Stimulated activated naive CD8-positive, alpha-beta T cell treated with anti-CD3 and anti-CD28 coated beads, Interleukin-15, Interleukin-2, amounts not matched to agents 100 U/mL and 50 U/mL, for 24 hours (primary cell): ENCODE results near the gene ANKRD11.
"Not testable (repeated sequence)": the region's sequence is repeated elsewhere in the genome, so short reads cannot be mapped to it uniquely, and the experiment has no call there.

Experiments
- ATAC-seq: fragments of 150-1000 bp; cut with Tn5 transposase; one replicate; pipeline ENCODE4 v1.10.0; 2021
- DNase-seq: peaks from one replicate; pipeline ENCODE4 v3.0.0; 2021

ANKRD11 gene

DNA sequence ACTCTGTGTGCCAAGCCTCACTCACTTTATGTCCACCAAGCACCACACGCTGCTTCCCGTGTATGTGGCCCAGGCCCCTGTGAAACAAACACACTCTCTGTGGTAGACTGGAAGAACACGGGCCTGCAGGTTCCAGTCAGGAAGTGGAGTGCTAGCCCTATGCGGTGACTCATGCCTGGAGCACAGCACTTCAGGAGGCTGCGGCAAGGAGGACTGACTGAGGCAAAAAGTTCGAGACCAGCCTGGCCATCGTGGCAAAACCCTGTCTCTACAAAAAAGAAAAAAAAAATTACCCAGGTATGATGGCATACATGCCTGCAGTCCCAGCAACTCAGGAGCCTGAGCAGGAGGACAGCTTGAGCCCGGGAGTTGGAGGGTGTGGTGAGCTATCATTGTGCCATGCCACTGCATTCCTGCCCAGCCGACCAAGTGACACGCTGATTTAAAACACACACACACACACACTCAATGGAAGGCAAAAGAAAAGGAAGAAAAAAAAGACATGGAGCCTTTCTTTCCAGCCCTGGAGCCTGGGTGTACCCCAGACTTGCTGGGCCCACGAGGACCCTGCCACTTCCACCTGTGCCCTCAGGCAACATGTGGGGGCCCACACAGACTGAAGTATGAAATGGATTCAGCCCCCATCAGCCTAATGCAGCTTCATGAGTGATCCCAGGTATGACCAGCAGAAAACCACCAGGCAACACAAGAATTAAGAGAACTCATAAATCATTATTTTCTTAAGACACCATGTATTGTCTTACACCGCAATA, 126.6 kb downstream of the ANKRD11 start:
- DNase-seq (peak; percentile 50), ATAC-seq (no peak)

- ATAC-seq, DNase-seq: not testable (repeated sequence)
These were observed 127.7 kb downstream of the ANKRD11 start for GRCh38 chr16:89362540-89363223.

DNA sequence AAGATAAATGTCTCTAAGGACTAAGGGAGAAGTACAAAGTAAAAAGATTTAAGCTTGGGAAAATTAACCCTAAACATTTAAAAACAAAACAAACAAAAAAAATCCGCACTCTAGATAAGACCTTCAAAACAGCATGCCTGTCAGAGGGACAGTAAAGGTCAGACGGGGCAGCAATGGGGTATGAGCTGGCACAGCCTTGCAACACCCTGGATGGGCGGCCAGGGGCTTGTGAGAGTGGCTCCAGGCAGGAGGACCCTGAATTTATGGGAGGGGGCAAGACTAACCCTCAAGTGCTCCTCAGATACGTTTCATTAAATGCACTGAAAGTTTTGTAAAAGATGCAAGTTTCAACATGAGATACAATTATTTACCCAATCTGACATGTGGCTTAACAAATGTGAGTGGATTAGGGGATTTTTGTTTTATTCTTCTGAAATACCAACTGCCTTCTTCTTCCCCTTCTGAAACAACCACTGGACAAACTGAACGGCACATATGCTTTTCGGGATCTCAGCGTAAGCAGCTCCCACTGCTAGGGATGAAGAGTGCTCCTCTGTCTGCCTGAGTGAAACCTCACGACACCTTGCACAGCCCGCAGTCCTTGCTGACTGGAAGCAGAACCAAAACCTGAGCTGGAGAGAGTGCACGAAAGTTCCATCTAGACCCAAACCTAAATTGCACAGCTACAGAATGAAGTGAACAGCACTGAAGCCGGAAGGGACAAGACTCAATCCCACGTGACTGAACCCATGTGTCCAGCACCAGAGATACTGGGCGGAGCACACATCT, 128.4 kb downstream of the ANKRD11 start:
- no peak for DNase-seq

DNA sequence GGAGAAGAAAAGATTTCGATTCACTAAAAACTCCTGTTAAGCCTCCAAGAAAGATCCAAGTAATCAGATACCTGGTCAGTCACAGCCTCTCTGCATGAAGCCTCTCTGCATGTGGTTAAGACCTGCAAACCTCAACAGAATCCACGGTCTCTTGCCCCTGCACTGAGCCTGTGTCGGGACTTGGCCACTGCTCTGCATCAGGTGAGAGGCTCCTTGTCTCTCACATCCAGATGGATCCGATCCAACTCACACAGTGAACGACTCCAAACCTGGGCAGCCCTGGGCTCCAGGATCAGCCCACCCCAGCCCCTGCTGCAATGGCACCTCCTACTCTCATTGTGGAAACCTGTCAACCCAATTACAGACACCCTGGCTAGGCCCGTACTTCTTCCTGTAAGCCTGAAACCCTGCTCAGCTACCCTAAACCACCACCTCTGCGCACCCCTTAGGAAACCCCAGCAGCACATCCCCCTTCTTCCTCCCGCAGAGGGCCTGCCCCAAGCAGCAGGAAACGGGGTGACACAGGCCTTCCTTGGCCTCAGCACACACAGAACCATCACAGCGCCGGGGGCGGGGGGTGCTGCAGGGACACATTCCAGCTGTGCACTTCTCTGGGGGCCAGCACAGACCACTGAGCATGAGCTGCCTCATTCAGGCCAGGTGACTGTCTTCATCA, 129.5 kb downstream of the ANKRD11 start:
- DNase-seq, result peak; percentile 84

More for the DNA sequence above, 128.4 kb downstream of the ANKRD11 start:
- ATAC-seq, result no peak

GRCh38 chr16:89359264-89360147, 130.9 kb downstream of the ANKRD11 start:
- no peak for ATAC-seq
- DNase-seq, result no peak

More for the DNA sequence above, 129.5 kb downstream of the ANKRD11 start:
- ATAC-seq, result peak; percentile 91

DNA sequence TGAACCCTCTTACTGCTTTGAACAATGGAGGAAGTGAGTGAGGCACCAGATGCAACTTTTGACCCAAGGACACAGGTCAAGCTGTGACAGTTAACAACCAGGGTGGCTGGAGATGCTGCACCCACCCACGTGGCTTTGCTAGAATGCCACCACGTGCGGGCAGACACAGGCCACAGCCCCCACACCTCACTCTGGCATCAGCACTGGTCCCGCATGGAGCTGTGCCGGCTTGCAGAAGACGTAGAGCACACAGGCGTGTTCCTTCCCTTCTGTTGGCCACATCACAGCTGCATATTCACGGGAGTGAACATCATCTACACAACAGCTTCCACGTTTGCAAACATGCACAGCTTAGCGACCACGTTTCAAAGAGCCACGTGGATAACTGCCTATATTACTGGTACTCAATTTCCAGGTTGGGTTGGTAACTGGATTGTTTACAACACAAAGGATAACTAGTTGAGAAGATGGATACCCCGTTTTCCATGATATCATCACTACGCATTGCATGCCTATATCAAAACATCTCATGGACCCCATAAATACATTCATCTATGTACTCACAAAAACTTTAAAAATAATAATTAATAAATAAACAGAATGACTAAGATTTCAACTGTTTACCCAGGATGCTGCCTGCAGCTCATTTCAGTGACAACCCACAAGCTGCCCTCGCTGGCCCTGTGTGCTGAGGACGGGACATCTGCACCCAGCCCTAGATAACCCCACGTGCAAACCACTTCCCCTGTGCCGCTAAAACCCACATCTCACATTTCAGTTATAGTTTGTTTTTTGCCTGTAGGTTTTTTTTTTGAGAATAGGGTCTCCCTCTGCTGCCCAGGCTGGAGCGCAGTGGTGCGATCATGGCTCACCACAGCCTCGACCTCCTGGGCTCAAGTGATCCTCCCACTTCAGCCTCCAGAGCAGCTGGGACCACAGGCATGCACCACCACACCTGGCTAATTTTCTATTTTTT, 132.0 kb downstream of the ANKRD11 start:
- DNase-seq, result peak; percentile 35
- no peak for ATAC-seq

GRCh38 chr16:89357055-89357816, 133.1 kb downstream of the ANKRD11 start:
- ATAC-seq, result peak; percentile 60
- DNase-seq, result peak; percentile 75

GRCh38 chr16:89355686-89356085, 134.7 kb downstream of the ANKRD11 start:
- no peak for DNase-seq
- ATAC-seq, result no peak

GRCh38 chr16:89355007-89355406, 135.4 kb downstream of the ANKRD11 start:
- no peak for DNase-seq
- ATAC-seq, result no peak

DNA sequence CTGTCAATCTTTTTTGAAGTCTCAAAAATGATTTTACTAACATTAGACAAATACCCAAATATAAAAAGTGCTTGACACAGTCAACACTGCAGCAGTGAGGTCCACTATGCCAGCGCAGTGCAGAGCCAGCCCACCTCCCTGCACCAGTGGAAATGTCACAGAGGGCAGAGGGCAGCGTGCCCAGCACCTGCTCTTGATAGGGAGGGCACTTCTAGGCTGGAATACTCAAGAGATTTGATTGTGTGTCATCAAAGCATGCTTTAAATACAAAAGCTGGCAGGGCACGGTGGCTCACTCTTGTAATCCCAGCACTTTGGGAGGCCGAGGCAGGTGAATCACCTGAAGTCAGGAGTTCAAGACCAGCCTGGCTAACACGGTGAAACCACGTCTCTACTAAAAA, 136.0 kb downstream of the ANKRD11 start:
- DNase-seq (no peak), ATAC-seq (no peak)

DNA sequence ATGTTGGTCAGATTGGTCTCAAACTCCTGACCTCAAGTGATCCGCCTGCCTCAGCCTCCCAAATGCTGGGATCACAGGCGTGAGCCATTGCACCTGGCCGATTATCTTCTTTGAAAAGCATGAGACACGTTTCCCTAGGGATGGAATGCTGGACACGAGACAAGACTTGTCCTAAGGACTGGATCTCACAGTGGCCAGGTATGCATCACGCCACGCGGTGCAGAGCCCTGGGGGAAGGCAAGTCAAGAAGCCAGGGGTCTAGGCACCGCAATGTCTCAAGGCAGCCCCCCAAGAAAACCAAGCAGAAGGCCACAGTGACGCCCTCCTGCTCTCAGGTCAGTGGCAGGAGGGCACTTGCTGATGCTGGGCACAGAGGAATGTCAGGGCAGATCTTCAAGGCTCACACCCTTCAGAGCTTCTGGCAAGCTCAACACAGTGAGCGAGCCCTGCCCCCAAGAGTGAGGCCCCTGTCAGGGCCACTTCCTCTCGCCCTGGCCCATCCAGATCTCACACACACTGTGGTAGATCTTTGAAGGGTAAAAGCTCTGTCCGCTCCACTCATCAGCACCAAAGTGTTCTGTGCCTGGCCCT, 138.2 kb downstream of the ANKRD11 start:
- ATAC-seq (no peak), DNase-seq (no peak)

DNA sequence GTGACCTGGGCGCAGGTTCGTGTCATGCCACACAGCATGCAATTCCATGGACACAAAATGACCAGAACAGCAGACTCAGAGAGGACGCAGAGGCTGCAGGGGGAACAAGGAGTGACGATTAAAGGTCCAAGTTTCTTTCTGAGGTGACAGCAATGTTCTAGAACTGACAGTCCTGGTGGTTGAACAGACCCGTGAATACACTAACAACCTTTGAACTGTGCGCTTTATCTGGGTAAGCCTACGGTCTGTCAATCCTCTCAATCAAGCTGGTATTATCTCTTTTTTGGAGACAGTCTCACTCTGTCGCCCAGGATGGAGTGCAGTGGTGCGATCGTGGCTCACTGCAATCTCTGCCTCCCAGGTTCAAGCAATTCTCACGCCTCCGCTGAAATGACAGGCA, 138.7 kb downstream of the ANKRD11 start:
- ATAC-seq, result no peak
- DNase-seq, result no peak

GRCh38 chr16:89350701-89351380, 139.5 kb downstream of the ANKRD11 start:
- ATAC-seq, result peak; percentile 88
- peak; percentile 58 for DNase-seq

GRCh38 chr16:89349947-89350633, 140.3 kb downstream of the ANKRD11 start:
- ATAC-seq (peak; percentile 47), DNase-seq (no peak)

GRCh38 chr16:89347807-89348206, 142.6 kb downstream of the ANKRD11 start:
- no peak for DNase-seq
- no peak for ATAC-seq

- ATAC-seq (no peak), DNase-seq (no peak)
These were observed 143.5 kb downstream of the ANKRD11 start for GRCh38 chr16:89346869-89347268.

GRCh38 chr16:89345642-89346150, 144.7 kb downstream of the ANKRD11 start:
- ATAC-seq (no peak), DNase-seq (no peak)
